ENCODE measurements around the gene PRSS8.
"Not testable (repeated sequence)": the region's sequence is repeated elsewhere in the genome, so short reads cannot be mapped to it uniquely, and the experiment has no call there.

Gene PRSS8

GRCh38 chr16:31142109-31143010 is 6.8 kb upstream of the PRSS8 start:
- Histone ChIP-seq H3K27ac (ENCODE audit: low read length) (peak overlapping the region; percentile 82), H3K9me3 (ENCODE audit: insufficient read depth, low read length, severe bottlenecking) (no peaks in the 10 kb centered on the region), H3K36me3 (ENCODE audit: insufficient read depth, low read length) (no peaks in the 10 kb centered on the region), H3K4me3 (ENCODE audit: low read depth in 1 of 2, low read length in 2 of 2) (peak overlapping the region in 1 of 2 experiments; percentile 58; a peak in 2 of 4 replicates), H2AFZ (ENCODE audit: low read depth, low read length) (peak overlapping the region; percentile 97), H3K79me2 (ENCODE audit: insufficient read depth, low read length) (no peaks in the 10 kb centered on the region), H3K4me1 (ENCODE audit: insufficient read depth, low read length) (peaks cover 18% of the 10 kb centered on the region), H3K27me3 (ENCODE audit: insufficient read depth, low read length, poor library complexity) (no peaks in the 10 kb centered on the region), H4K20me1 (ENCODE audit: insufficient read depth, low read length) (no peaks in the 10 kb centered on the region), H3K4me2 (ENCODE audit: insufficient read depth, low read length) (peak overlapping the region; percentile 90), H3K9ac (ENCODE audit: low read depth, low read length) (peak overlapping the region; percentile 85)
- TF ChIP-seq EZH2 (IDR thresholded peaks at IDR 0.05; ENCODE audit: borderline replicate concordance, low read depth, low read length, severe bottlenecking): no peak
- peak; percentile 97 for TF ChIP-seq CTCF (IDR thresholded peaks at IDR 0.05; ENCODE audit: borderline replicate concordance, extremely low read depth, low read length, poor library complexity, severe bottlenecking)
- DNase-seq (peak; percentile 100), ATAC-seq (ENCODE audit: insufficient read depth, low read depth) (peak; percentile 85)

DNA sequence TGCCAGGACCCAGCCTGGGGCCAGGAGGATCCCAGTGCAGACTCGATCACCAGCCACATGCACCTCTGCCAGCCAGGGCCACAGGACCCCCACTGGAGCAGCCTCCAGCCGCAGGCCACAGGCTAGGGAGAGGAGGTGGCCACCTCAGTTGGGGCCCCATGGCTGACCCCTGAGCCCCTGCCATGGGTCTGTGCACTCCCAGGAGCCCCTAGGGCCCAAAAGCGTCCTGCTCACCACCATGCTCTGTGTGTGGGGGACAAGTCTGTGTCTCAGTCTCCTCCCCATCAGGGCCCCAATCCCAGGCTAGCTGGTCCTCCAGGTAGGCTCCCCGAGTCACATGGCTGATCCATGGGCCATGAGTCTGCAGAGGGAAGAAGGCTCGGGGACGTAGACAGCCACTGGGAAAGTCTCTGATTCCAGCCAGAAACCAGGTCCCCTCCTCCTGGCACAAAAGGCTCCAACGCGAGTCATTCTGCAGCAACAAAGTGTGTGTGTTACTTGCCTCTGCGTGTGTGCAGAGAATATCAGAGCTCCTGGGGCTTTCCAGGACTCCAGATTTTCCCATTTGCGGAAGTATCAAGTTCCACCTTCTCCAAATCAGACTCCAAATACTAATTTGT is 6.1 kb upstream of the PRSS8 start:
- Histone ChIP-seq H3K9me3 (ENCODE audit: insufficient read depth, low read length, severe bottlenecking) (no peaks in the 10 kb centered on the region), H3K27ac (ENCODE audit: low read length) (peak overlapping the region; percentile 63), H3K9ac (ENCODE audit: low read depth, low read length) (peak overlapping the region; percentile 49), H4K20me1 (ENCODE audit: insufficient read depth, low read length) (no peaks in the 10 kb centered on the region), H3K4me1 (ENCODE audit: insufficient read depth, low read length) (peaks cover 18% of the 10 kb centered on the region), H3K4me3 (ENCODE audit: low read depth in 1 of 2, low read length in 2 of 2) (peak overlapping the region in 1 of 2 experiments; percentile 47; a peak in 2 of 4 replicates), H3K4me2 (ENCODE audit: insufficient read depth, low read length) (peak overlapping the region; percentile 65), H3K27me3 (ENCODE audit: insufficient read depth, low read length, poor library complexity) (no peaks in the 10 kb centered on the region), H2AFZ (ENCODE audit: low read depth, low read length) (peak overlapping the region; percentile 74), H3K79me2 (ENCODE audit: insufficient read depth, low read length) (no peaks in the 10 kb centered on the region), H3K36me3 (ENCODE audit: insufficient read depth, low read length) (no peaks in the 10 kb centered on the region)
- DNase-seq (no peak), ATAC-seq (ENCODE audit: insufficient read depth, low read depth) (peak; percentile 2; the same call in 2 of the 3 replicates)
- no peak for TF ChIP-seq CTCF (IDR thresholded peaks at IDR 0.05; ENCODE audit: borderline replicate concordance, extremely low read depth, low read length, poor library complexity, severe bottlenecking)
- TF ChIP-seq EZH2 (IDR thresholded peaks at IDR 0.05; ENCODE audit: borderline replicate concordance, low read depth, low read length, severe bottlenecking): no peak

- peak overlapping the region in 1 of 2 experiments; percentile 47; a peak in 2 of 4 replicates for H3K4me3 ChIP-seq (ENCODE audit: low read depth in 1 of 2, low read length in 2 of 2)
Measured at GRCh38 chr16:31141071-31141469, 5.5 kb upstream of the PRSS8 start.

More at GRCh38 chr16:31141071-31141469, 5.5 kb upstream of the PRSS8 start:
- not testable (repeated sequence) for H3K36me3 ChIP-seq (ENCODE audit: insufficient read depth, low read length); H4K20me1 ChIP-seq (ENCODE audit: insufficient read depth, low read length); ATAC-seq (ENCODE audit: insufficient read depth, low read depth); H3K79me2 ChIP-seq (ENCODE audit: insufficient read depth, low read length); H3K27me3 ChIP-seq (ENCODE audit: insufficient read depth, low read length, poor library complexity); DNase-seq; H3K9me3 ChIP-seq (ENCODE audit: insufficient read depth, low read length, severe bottlenecking)
- H3K4me1 ChIP-seq (ENCODE audit: insufficient read depth, low read length): peaks cover 18% of the 10 kb centered on the region
- peak overlapping the region; percentile 63 for H3K27ac ChIP-seq (ENCODE audit: low read length)
- H2AFZ ChIP-seq (ENCODE audit: low read depth, low read length): peak overlapping the region; percentile 74
- peak overlapping the region; percentile 49 for H3K9ac ChIP-seq (ENCODE audit: low read depth, low read length)
- H3K4me2 ChIP-seq (ENCODE audit: insufficient read depth, low read length): peak overlapping the region; percentile 65
